HG03139 (cell line): ENCODE data around the gene CRNKL1.

ENCODE experiments used
- ATAC-seq: cut with Tn5 transposase; IDR thresholded peaks from one replicate; pipeline ENCODE4 v1.9.1; 2021; ENCODE audit not compliant: unreplicated experiment

Gene CRNKL1

GRCh38 chr20:20052074-20052970, at the start of gene CRNKL1, which contains the start of gene CFAP61:
CRNKL1 (minus strand) TSS chr20:20052466; CDS start chr20:20052342, 124 bp downstream.
CFAP61 (plus strand) TSS chr20:20052532; CDS start chr20:20056654, 4,122 bp downstream.
- ATAC-seq = peak; percentile 90

GRCh38 chr20:20100881-20101280, 48.6 kb upstream of the CRNKL1 start:
- ATAC-seq = no peak

GRCh38 chr20:20096421-20096820, 44.2 kb upstream of the CRNKL1 start:
- ATAC-seq = no peak

GRCh38 chr20:20095114-20095872, 43.0 kb upstream of the CRNKL1 start:
- ATAC-seq = no peak

GRCh38 chr20:20094410-20094809, 42.1 kb upstream of the CRNKL1 start:
- no peak for ATAC-seq

- no peak for ATAC-seq
Observed at GRCh38 chr20:20092827-20093226, 40.6 kb upstream of the CRNKL1 start.

- no peak for ATAC-seq
Observed at GRCh38 chr20:20089939-20090338, 37.7 kb upstream of the CRNKL1 start.

GRCh38 chr20:20089018-20089417, 36.8 kb upstream of the CRNKL1 start:
- ATAC-seq = no peak

- no peak for ATAC-seq
Observed at GRCh38 chr20:20085812-20086211, 33.5 kb upstream of the CRNKL1 start.

GRCh38 chr20:20085071-20085470, 32.8 kb upstream of the CRNKL1 start:
- ATAC-seq = no peak

- no peak for ATAC-seq
Observed at GRCh38 chr20:20084296-20084752, 32.1 kb upstream of the CRNKL1 start.

GRCh38 chr20:20083807-20084206, 31.5 kb upstream of the CRNKL1 start:
- ATAC-seq = no peak

GRCh38 chr20:20079102-20079784, 27.0 kb upstream of the CRNKL1 start:
- no peak for ATAC-seq

GRCh38 chr20:20078041-20078440, 25.8 kb upstream of the CRNKL1 start:
- ATAC-seq = no peak

- ATAC-seq = no peak
Observed at GRCh38 chr20:20076297-20077065, 24.2 kb upstream of the CRNKL1 start.

GRCh38 chr20:20075032-20075431, 22.8 kb upstream of the CRNKL1 start:
- no peak for ATAC-seq

GRCh38 chr20:20073801-20074371, 21.6 kb upstream of the CRNKL1 start:
- no peak for ATAC-seq

- ATAC-seq = no peak
Observed at GRCh38 chr20:20070871-20071726, 18.8 kb upstream of the CRNKL1 start.

GRCh38 chr20:20065361-20065760, 13.1 kb upstream of the CRNKL1 start:
- no peak for ATAC-seq
